ENCODE data around the gene KDM8. TPM values are rescaled to one million over a fixed set of nuclear protein-coding genes. Genes with fewer than 3 reads are reported as not detected.

Gene KDM8
- total RNA-seq, 1 experiment from 2014 or later: 5.3 TPM

- DNase-seq (ENCODE audit: low read depth, low spot score) (no peak), ATAC-seq (no peak)
- RAD21 ChIA-PET (ENCODE audit: low non-redundant PET in 1 of 2, low total read pairs in 2 of 2, uncharacterized antibody in 2 of 2, unreplicated experiment in 2 of 2): no interaction called here
- H4K20me1 ChIP-seq (ENCODE audit: insufficient read depth): no peaks in the 10 kb centered on the region
- H3K79me2 ChIP-seq (ENCODE audit: insufficient read depth, low read length): no peaks in the 10 kb centered on the region
- TF ChIP-seq ELF1 (IDR thresholded peaks at IDR 0.05; ENCODE audit: borderline replicate concordance, low read depth) (no peak), ATF3 (IDR thresholded peaks at IDR 0.05) (no peak), CEBPB (IDR thresholded peaks at IDR 0.05; ENCODE audit: low read depth) (no peak), MAX (IDR thresholded peaks at IDR 0.05) (no peak), ZFX (IDR thresholded peaks at IDR 0.05) (no peak), POLR2A (IDR thresholded peaks at IDR 0.05; ENCODE audit: borderline replicate concordance, extremely low read depth, insufficient read depth, insufficient read length) (no peak), EGR1 (IDR thresholded peaks at IDR 0.05; ENCODE audit: low read depth) (no peak), FOSL1 (IDR thresholded peaks at IDR 0.05; ENCODE audit: low read depth) (no peak), SP1 (IDR thresholded peaks at IDR 0.05; ENCODE audit: low read depth) (no peak)
- H3K9ac ChIP-seq (ENCODE audit: low read length): no peak overlapping the region
- POLR2A ChIA-PET: interaction anchor here (1.0 kb wide), 1 partner anchor 9 kb away, joined by 3 read pairs; no protein-coding TSS in a partner anchor
- no peak overlapping the region for H2AFZ ChIP-seq (ENCODE audit: low read depth, low read length, poor library complexity, severe bottlenecking)
- intact Hi-C loops (cut with micrococcal nuclease): no loop called here
- no peak overlapping the region for H3K4me3 ChIP-seq (replicated peaks in 1 of 2; ENCODE audit: low read depth in 1 of 2, low read length in 2 of 2)
- H3K27ac ChIP-seq (ENCODE audit: low read depth, low read length): no peak overlapping the region
- no peaks in the 10 kb centered on the region for H3K36me3 ChIP-seq (ENCODE audit: control insufficient read depth in 1 of 2, insufficient read depth in 2 of 2, low read length in 2 of 2)
- H3K9me3 ChIP-seq (ENCODE audit: control insufficient read depth in 1 of 2, insufficient read depth in 1 of 2, low read depth in 1 of 2, low read length in 2 of 2): no peaks in the 10 kb centered on the region
- no TSS peak for BruUV-seq (replicated peaks)
- no peak overlapping the region for H3K4me2 ChIP-seq (ENCODE audit: low read length)
- H3K9me2 ChIP-seq (ENCODE audit: insufficient read depth): no peaks in the 10 kb centered on the region
- H3K4me1 ChIP-seq (ENCODE audit: control insufficient read depth in 1 of 2, insufficient read depth in 2 of 2, low read length in 2 of 2): no peaks in the 10 kb centered on the region; a peak in 1 of 4 replicates
- CTCF ChIA-PET: interaction anchor here (1.0 to 1.5 kb wide), 2 partner anchors 9 to 11 kb away, joined by 3 to 4 read pairs; no protein-coding TSS in a partner anchor
- H3K27me3 ChIP-seq (ENCODE audit: insufficient read depth, low read length): no peaks in the 10 kb centered on the region; the same call in 1 of the 2 replicates
Measured at GRCh38 chr16:27190316-27190871, 12.9 kb upstream of the KDM8 start.

GRCh38 chr16:27191352-27191924, 11.9 kb upstream of the KDM8 start:
- H3K79me2 ChIP-seq (ENCODE audit: insufficient read depth, low read length): no peaks in the 10 kb centered on the region
- no peak overlapping the region for H3K4me3 ChIP-seq (replicated peaks in 1 of 2; ENCODE audit: low read depth in 1 of 2, low read length in 2 of 2)
- no peaks in the 10 kb centered on the region for H3K9me3 ChIP-seq (ENCODE audit: control insufficient read depth in 1 of 2, insufficient read depth in 1 of 2, low read depth in 1 of 2, low read length in 2 of 2)
- H3K27me3 ChIP-seq (ENCODE audit: insufficient read depth, low read length): no peaks in the 10 kb centered on the region; the same call in 1 of the 2 replicates
- H3K4me2 ChIP-seq (ENCODE audit: low read length): no peak overlapping the region
- intact Hi-C loops (cut with micrococcal nuclease): no loop called here
- POLR2A ChIA-PET: interaction anchor here (1.6 kb wide), 1 partner anchor 12 kb away, joined by 4 read pairs; the partner anchor contains the start of gene KDM8
- no TSS peak for BruUV-seq (replicated peaks)
- no peaks in the 10 kb centered on the region for H4K20me1 ChIP-seq (ENCODE audit: insufficient read depth)
- H3K9ac ChIP-seq (ENCODE audit: low read length): no peak overlapping the region
- H2AFZ ChIP-seq (ENCODE audit: low read depth, low read length, poor library complexity, severe bottlenecking): no peak overlapping the region
- no peak overlapping the region for H3K27ac ChIP-seq (ENCODE audit: low read depth, low read length)
- CTCF ChIA-PET: interaction anchor here (1.0 to 1.5 kb wide), 2 partner anchors 10 to 12 kb away, joined by 3 to 4 read pairs; no protein-coding TSS in a partner anchor
- no peaks in the 10 kb centered on the region for H3K36me3 ChIP-seq (ENCODE audit: control insufficient read depth in 1 of 2, insufficient read depth in 2 of 2, low read length in 2 of 2)
- H3K4me1 ChIP-seq (ENCODE audit: control insufficient read depth in 1 of 2, insufficient read depth in 2 of 2, low read length in 2 of 2): no peaks in the 10 kb centered on the region; a peak in 1 of 4 replicates
- RAD21 ChIA-PET (ENCODE audit: low non-redundant PET in 1 of 2, low total read pairs in 2 of 2, uncharacterized antibody in 2 of 2, unreplicated experiment in 2 of 2): no interaction called here
- DNase-seq (ENCODE audit: low read depth, low spot score) (no peak), ATAC-seq (no peak)
- no peaks in the 10 kb centered on the region for H3K9me2 ChIP-seq (ENCODE audit: insufficient read depth)
- TF ChIP-seq MAX (IDR thresholded peaks at IDR 0.05): no peak
- no peak for TF ChIP-seq YY1 (IDR thresholded peaks at IDR 0.05; ENCODE audit: extremely low read depth, insufficient replicate concordance, low read depth, low read length)
- no peak for TF ChIP-seq SP1 (IDR thresholded peaks at IDR 0.05; ENCODE audit: low read depth)
- TF ChIP-seq ELF1 (IDR thresholded peaks at IDR 0.05; ENCODE audit: borderline replicate concordance, low read depth): no peak
- no peak for TF ChIP-seq ZNF274 (IDR thresholded peaks at IDR 0.05; ENCODE audit: low read depth, low read length)
- no peak for TF ChIP-seq SIN3A (IDR thresholded peaks at IDR 0.05; ENCODE audit: low read depth)
- no peak for TF ChIP-seq JUND (IDR thresholded peaks at IDR 0.05)
- TF ChIP-seq CTCF (IDR thresholded peaks at IDR 0.05 in 2 of 3, conservative IDR thresholded peaks at IDR 0.05 in 1 of 3; ENCODE audit: borderline replicate concordance in 1 of 3, insufficient read depth in 1 of 3, low read depth in 2 of 3, low read length in 2 of 3): no peak
- TF ChIP-seq RAD21 (IDR thresholded peaks at IDR 0.05; ENCODE audit: low read depth): no peak

Data from HCT116 (cell line).